ENCODE results near the gene PLCL1. TPM values are rescaled to one million over a fixed set of nuclear protein-coding genes. Genes with fewer than 3 reads are reported as not detected.

The PLCL1 gene
- total RNA-seq, 1 donor from 2014 or later = 0.50 TPM

DNA sequence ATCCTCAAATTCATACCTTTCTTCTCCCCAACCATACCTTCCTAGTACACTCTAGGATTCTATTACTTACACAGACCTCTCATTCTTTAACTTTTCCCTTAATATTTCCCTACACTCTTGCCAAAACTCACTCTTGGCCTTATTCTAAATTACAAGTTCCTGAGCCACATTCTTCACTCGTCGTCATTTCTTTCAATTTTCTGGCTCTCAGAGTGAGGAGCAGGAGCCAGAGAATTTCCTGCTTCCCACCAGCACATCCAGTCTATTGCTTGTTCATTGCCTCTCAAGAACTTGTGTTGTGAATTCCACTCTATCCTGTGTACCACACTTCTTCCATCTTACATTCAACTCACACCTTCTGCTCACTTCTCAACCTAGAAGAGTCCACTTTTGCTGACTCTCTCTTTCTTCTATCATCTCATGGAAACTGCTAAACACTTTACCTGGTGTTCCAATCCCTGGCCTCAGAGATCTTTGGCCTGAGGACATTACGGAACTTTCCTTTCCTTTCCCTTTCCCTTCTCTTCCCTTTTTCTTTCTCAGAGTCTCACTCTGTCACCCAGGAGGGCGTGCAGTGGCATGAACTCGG lies 171.6 kb downstream of the PLCL1 start:
- no peak for DNase-seq (ENCODE audit: low spot score)
- Mint-ChIP-seq H3K4me3 (ENCODE audit: unreplicated experiment) (no peak overlapping the region), H3K27ac (ENCODE audit: unreplicated experiment) (peak overlapping the region; percentile 62), H3K36me3 (ENCODE audit: low read depth) (no peaks in the 10 kb centered on the region), H3K9me3 (ENCODE audit: low read depth) (no peaks in the 10 kb centered on the region), H3K27me3 (ENCODE audit: low read depth) (peaks cover 19% of the 10 kb centered on the region), H3K4me1 (ENCODE audit: low read depth) (peaks cover 25% of the 10 kb centered on the region)
- TF ChIP-seq, protein P1, sequence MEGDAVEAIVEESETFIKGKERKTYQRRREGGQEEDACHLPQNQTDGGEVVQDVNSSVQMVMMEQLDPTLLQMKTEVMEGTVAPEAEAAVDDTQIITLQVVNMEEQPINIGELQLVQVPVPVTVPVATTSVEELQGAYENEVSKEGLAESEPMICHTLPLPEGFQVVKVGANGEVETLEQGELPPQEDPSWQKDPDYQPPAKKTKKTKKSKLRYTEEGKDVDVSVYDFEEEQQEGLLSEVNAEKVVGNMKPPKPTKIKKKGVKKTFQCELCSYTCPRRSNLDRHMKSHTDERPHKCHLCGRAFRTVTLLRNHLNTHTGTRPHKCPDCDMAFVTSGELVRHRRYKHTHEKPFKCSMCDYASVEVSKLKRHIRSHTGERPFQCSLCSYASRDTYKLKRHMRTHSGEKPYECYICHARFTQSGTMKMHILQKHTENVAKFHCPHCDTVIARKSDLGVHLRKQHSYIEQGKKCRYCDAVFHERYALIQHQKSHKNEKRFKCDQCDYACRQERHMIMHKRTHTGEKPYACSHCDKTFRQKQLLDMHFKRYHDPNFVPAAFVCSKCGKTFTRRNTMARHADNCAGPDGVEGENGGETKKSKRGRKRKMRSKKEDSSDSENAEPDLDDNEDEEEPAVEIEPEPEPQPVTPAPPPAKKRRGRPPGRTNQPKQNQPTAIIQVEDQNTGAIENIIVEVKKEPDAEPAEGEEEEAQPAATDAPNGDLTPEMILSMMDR (IDR thresholded peaks at IDR 0.05) = no peak

DNA sequence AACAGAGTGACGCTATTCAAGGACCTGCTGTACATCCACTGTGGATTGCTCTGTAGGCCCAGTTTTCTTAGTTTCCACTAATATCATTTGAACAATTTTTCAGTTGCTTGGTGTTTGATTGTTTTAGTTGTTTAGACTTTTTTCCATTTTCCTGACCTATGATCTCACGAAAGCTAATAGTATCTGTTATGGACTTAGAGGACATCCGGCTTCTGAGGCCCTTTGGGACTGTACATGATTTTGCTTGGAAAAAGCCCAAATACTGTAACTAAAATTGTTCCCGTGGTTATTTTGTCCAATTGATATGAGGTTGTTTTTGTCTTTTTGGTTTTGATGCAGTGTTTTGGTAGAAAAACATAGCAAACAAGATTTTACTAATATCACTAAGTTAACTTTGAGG lies 174.6 kb downstream of the PLCL1 start:
- Mint-ChIP-seq H3K27me3 (ENCODE audit: low read depth) (peaks cover 22% of the 10 kb centered on the region), H3K4me1 (ENCODE audit: low read depth) (peaks cover 5% of the 10 kb centered on the region), H3K36me3 (ENCODE audit: low read depth) (no peaks in the 10 kb centered on the region), H3K9me3 (ENCODE audit: low read depth) (no peaks in the 10 kb centered on the region), H3K27ac (ENCODE audit: unreplicated experiment) (no peak overlapping the region), H3K4me3 (ENCODE audit: unreplicated experiment) (no peak overlapping the region)
- TF ChIP-seq, protein P1 (IDR thresholded peaks at IDR 0.05) = no peak
- no peak for DNase-seq (ENCODE audit: low spot score)

DNA sequence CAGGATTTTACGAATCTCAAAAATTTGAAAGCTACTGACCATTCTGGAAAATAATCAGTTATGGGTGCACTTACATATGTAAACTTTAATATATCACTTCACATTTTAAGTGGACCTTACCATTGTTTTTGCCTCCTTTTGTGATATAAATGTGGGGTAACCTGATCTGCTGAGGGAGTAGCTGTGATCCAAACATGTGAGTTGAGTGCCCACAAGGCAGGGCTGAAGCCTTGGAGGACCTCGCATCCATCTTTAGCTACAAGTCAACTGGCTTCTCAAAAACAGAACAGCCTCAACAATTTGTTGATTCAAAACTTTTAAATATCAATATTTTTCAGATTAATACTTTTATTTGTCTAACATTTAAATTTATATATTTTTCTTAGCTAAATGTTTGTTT lies 178.2 kb downstream of the PLCL1 start:
- no peaks in the 10 kb centered on the region for H3K9me3 Mint-ChIP-seq (ENCODE audit: low read depth)
- DNase-seq (ENCODE audit: low spot score) = no peak
- no peaks in the 10 kb centered on the region for H3K36me3 Mint-ChIP-seq (ENCODE audit: low read depth)
- no peak overlapping the region for H3K4me3 Mint-ChIP-seq (ENCODE audit: unreplicated experiment)
- no peaks in the 10 kb centered on the region for H3K4me1 Mint-ChIP-seq (ENCODE audit: low read depth)
- TF ChIP-seq, protein P1 (IDR thresholded peaks at IDR 0.05) = no peak
- no peak overlapping the region for H3K27ac Mint-ChIP-seq (ENCODE audit: unreplicated experiment)
- peaks cover 26% of the 10 kb centered on the region for H3K27me3 Mint-ChIP-seq (ENCODE audit: low read depth)

DNA sequence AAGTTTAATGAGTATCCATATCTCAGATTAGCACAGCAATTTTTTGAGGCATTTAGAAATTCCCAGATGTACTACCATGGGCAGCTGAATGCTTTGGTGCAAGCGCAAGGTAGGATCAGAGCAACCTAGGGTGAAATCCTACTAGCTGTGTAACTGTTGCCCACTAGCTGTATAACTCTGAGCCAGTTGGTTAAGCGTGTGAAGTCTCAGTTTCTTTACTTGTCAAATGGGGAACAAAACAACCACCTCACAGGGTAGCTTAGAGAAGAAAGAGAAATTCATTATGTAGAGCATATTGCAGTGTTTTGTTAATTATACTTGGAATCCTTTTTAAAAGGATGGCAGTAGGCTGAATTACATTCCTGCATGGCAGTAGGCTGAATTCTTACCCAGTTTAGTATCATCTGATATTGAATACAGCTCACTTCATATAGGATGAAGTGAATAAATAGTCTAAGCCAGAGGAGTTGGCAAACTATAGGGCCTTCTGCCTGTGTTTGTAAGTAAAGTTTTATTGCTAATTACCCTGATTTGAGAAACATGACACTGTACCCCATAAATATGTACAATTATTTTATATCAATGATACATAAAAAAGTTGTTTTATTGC lies 180.7 kb downstream of the PLCL1 start:
- Mint-ChIP-seq H3K9me3 (ENCODE audit: low read depth) (no peaks in the 10 kb centered on the region), H3K27me3 (ENCODE audit: low read depth) (peaks cover 19% of the 10 kb centered on the region), H3K27ac (ENCODE audit: unreplicated experiment) (no peak overlapping the region), H3K4me1 (ENCODE audit: low read depth) (no peaks in the 10 kb centered on the region), H3K36me3 (ENCODE audit: low read depth) (no peaks in the 10 kb centered on the region), H3K4me3 (ENCODE audit: unreplicated experiment) (no peak overlapping the region)
- no peak for DNase-seq (ENCODE audit: low spot score)
- TF ChIP-seq, protein P1 (IDR thresholded peaks at IDR 0.05) = no peak

DNA sequence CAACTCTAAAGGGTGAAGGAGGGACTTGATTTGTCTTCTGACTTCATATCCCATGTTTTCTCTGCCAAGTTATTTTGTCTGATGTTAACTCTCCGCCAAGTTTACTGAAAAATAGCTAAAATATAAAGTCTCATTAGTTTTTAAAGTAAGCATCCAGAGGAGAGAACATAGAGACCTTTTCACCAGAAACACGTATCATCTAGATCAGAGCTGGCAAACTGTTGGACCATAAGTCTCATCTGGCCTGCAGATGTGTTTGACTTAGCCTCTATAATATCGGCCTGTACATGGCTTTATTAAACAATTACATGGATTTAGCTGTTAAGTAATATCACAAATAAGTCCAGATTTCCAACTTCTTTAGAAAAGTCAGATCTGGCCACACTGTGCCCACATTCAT lies 182.6 kb downstream of the PLCL1 start:
- TF ChIP-seq, protein P1 (IDR thresholded peaks at IDR 0.05) = no peak
- Mint-ChIP-seq H3K36me3 (ENCODE audit: low read depth) (no peaks in the 10 kb centered on the region), H3K4me3 (ENCODE audit: unreplicated experiment) (no peak overlapping the region), H3K4me1 (ENCODE audit: low read depth) (no peaks in the 10 kb centered on the region), H3K9me3 (ENCODE audit: low read depth) (no peaks in the 10 kb centered on the region), H3K27ac (ENCODE audit: unreplicated experiment) (no peak overlapping the region), H3K27me3 (ENCODE audit: low read depth) (peaks cover 15% of the 10 kb centered on the region)
- DNase-seq (ENCODE audit: low spot score) = no peak
